B cell (primary cell): ENCODE measurements around the gene DISP1.

ENCODE experiments used
- CTCF ChIP-seq: fragments of 200-600 bp; IDR thresholded peaks from one replicate; pipeline ENCODE4 v1.8.0; 2022; ENCODE audit warnings: antibody characterized with exemption, mild to moderate bottlenecking
- EZH2 ChIP-seq: IDR thresholded peaks from 2 replicates; pipeline ENCODE4 v1.6.1; 2012; ENCODE audit warnings: borderline replicate concordance, low read depth, mild to moderate bottlenecking, moderate library complexity, low read length; ENCODE audit not compliant: insufficient read depth, poor library complexity, severe bottlenecking

DNA sequence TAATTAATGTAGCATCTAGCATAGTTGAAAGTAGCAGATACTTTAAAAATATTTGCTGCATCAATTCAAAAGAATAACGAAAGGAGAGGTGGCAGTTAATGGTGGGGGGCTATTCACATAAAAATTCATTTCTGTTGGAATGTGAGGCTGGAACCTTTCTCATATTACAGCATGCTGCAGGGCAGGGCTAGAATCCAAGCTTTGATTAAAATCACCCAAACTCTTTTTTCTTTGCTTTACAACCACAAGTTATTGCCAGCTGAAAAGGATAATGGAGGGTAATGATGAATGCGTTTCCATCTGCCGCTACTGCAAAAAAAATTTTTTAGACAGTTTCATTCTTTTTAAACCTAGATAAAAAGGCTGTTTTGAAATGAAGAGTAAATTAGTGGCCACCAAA is 9.8 kb downstream of the DISP1 start:
- TF ChIP-seq CTCF (no peak), EZH2 (no peak)
